Activated T-helper 17 cell treated with anti-CD3 and anti-CD28 coated beads, Interleukin-2, amount 50 U/mL, for 72 hours (primary cell): ENCODE results near the gene TBX15. TPM values are rescaled to one million over a fixed set of nuclear protein-coding genes. Genes with fewer than 3 reads are reported as not detected.

Experiments
- ATAC-seq: fragments of 150-1000 bp; cut with Tn5 transposase; replicated peaks from 2 replicates; pipeline ENCODE4 v1.10.0; 2021; ENCODE audit warnings: mild to moderate bottlenecking, moderate library complexity
- H3K27ac Mint-ChIP-seq: one replicate; pipeline ENCODE4 v1.8.0; 2022; ENCODE audit warnings: mixed read lengths
- H3K27me3 Mint-ChIP-seq: one replicate; pipeline ENCODE4 v1.8.0; 2022; ENCODE audit warnings: mixed read lengths
- H3K36me3 Mint-ChIP-seq: one replicate; pipeline ENCODE4 v1.8.0; 2022; ENCODE audit warnings: low read depth, mild to moderate bottlenecking, mixed read lengths
- H3K4me1 Mint-ChIP-seq: one replicate; pipeline ENCODE4 v1.8.0; 2022; ENCODE audit warnings: mixed read lengths
- H3K4me3 Mint-ChIP-seq: one replicate; pipeline ENCODE4 v1.8.0; 2022; ENCODE audit warnings: mild to moderate bottlenecking, mixed read lengths
- H3K9me3 Mint-ChIP-seq: one replicate; pipeline ENCODE4 v1.8.0; 2022; ENCODE audit warnings: mixed read lengths
- total RNA-seq, 2 donors: library from RNA; stranded (reverse); gene quantifications; one replicate each; pipeline ENCODE4 v1.2.3, GENCODE V29; 2022

TBX15 gene
- not detected for total RNA-seq

- Mint-ChIP-seq H3K4me1 (no peaks in the 10 kb centered on the region), H3K4me3 (peak within 1 kb of the TSS; percentile 42), H3K9me3 (peaks cover 2% of the 10 kb centered on the region), H3K27ac (no peak within 1 kb of the TSS), H3K36me3 (peaks cover 26% of the 10 kb centered on the region), H3K27me3 (peaks cover 79% of the 10 kb centered on the region)
- ATAC-seq: no peak
Measured at GRCh38 chr1:118988186-118989005, at the start of gene TBX15. TBX15 (minus strand) TSS chr1:118988343; CDS start chr1:118987795, 548 bp downstream.

DNA sequence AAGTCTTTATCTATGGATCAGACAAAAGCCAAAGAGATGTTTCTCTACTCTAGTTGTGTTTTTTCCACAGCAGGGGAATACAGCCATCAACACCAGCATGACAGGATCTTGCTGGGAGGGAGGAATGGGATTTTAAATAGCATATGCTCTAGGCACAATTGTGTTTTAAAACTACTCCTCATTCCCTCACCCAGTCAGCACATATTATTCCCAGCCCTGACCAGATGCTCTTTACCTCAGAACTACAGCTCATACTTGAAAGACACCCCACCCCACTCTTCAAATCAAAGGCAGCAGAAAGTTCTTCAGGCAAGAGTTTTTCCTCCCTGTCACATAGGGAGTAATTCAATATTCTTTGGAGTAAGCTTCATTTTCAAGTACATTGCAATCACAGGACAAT is 46.2 kb upstream of the TBX15 start:
- no peak overlapping the region for H3K27ac Mint-ChIP-seq
- peaks cover 91% of the 10 kb centered on the region for H3K36me3 Mint-ChIP-seq
- H3K27me3 Mint-ChIP-seq: no peaks in the 10 kb centered on the region
- ATAC-seq: no peak
- no peaks in the 10 kb centered on the region for H3K4me1 Mint-ChIP-seq
- H3K9me3 Mint-ChIP-seq: peaks cover 4% of the 10 kb centered on the region
- H3K4me3 Mint-ChIP-seq: no peak overlapping the region

- Mint-ChIP-seq H3K9me3 (peaks cover 4% of the 10 kb centered on the region), H3K4me3 (no peak overlapping the region), H3K27me3 (no peaks in the 10 kb centered on the region), H3K36me3 (peaks cover 80% of the 10 kb centered on the region), H3K27ac (no peak overlapping the region), H3K4me1 (no peaks in the 10 kb centered on the region)
- no peak for ATAC-seq
Measured at GRCh38 chr1:119032986-119033385, 44.8 kb upstream of the TBX15 start.

- no peak for ATAC-seq
- Mint-ChIP-seq H3K4me1 (no peaks in the 10 kb centered on the region), H3K9me3 (peaks cover 9% of the 10 kb centered on the region), H3K4me3 (no peak overlapping the region), H3K36me3 (peaks cover 34% of the 10 kb centered on the region), H3K27me3 (no peaks in the 10 kb centered on the region), H3K27ac (no peak overlapping the region)
Measured at GRCh38 chr1:119027759-119028158, 39.6 kb upstream of the TBX15 start.

GRCh38 chr1:119026956-119027355 is 38.8 kb upstream of the TBX15 start:
- peaks cover 26% of the 10 kb centered on the region for H3K36me3 Mint-ChIP-seq
- H3K27ac Mint-ChIP-seq: no peak overlapping the region
- H3K4me3 Mint-ChIP-seq: no peak overlapping the region
- H3K4me1 Mint-ChIP-seq: no peaks in the 10 kb centered on the region
- no peaks in the 10 kb centered on the region for H3K27me3 Mint-ChIP-seq
- no peak for ATAC-seq
- H3K9me3 Mint-ChIP-seq: peaks cover 9% of the 10 kb centered on the region

DNA sequence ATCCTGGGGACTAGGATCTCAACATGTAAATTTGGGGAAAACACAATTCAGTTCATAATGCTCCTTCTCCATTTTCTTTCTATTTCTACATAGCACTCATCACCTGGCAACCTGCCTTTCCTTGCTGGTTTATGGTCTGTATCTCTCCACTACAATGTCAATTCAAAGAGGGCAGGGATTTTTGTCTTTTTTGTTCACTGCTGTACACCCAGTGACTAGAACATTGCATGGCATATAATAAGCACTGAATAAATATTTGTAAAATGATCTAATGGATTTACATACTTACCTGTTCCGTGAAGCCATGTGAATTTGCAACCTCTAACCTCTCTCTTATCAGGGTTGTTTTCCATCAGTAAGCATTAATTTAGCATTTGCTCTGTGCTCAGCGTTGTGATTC is 27.4 kb upstream of the TBX15 start:
- Mint-ChIP-seq H3K4me3 (no peak overlapping the region), H3K27me3 (peaks cover 13% of the 10 kb centered on the region)
- no peak for ATAC-seq

DNA sequence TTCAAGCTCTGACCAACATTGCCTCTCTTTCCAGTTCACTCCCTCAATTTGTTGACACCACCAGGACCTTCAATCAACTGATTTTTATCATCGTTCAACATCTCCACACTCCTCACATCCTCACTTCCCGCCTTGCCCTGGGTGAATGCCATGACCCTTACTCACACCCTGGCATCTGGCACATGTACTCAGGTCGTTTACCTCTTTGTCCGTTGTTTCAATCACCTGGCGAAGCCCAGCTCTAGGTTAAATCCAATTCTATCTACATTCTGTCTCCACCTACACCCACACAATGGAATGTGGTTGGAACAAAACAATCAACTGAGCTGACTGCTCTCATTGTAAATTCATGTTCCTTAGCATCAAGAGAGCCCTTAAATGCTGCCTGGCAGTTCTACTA is 24.2 kb upstream of the TBX15 start:
- H3K4me3 Mint-ChIP-seq: no peak overlapping the region
- ATAC-seq: no peak
- H3K27me3 Mint-ChIP-seq: peaks cover 33% of the 10 kb centered on the region
- no peak overlapping the region for H3K27ac Mint-ChIP-seq
- H3K4me1 Mint-ChIP-seq: no peaks in the 10 kb centered on the region
- H3K36me3 Mint-ChIP-seq: peaks cover 10% of the 10 kb centered on the region
- peaks cover 10% of the 10 kb centered on the region for H3K9me3 Mint-ChIP-seq

More for the DNA sequence above, 27.4 kb upstream of the TBX15 start:
- peaks cover 22% of the 10 kb centered on the region for H3K9me3 Mint-ChIP-seq
- no peak overlapping the region for H3K27ac Mint-ChIP-seq
- H3K4me1 Mint-ChIP-seq: no peaks in the 10 kb centered on the region
- peaks cover 25% of the 10 kb centered on the region for H3K36me3 Mint-ChIP-seq

DNA sequence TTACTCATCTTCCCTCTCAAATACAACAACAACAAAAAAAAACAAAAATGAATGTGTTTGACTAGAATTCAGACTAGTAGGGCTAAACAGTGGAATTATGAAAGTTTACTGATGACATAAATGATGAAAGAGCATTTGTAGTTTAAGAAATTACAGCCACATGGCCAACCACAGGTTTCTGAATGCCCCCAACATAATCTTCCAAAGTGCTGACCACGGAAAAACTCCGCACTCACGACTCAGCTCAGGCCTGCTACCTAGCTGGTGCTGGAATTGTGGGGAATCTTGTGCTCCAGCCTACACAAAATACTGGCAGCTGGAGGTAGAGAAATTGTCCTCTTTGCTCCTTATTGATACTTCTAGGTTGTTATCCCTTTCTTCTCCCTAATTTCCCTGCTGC is 23.6 kb upstream of the TBX15 start:
- Mint-ChIP-seq H3K4me1 (no peaks in the 10 kb centered on the region), H3K9me3 (peaks cover 10% of the 10 kb centered on the region), H3K4me3 (no peak overlapping the region), H3K27ac (no peak overlapping the region), H3K27me3 (peaks cover 33% of the 10 kb centered on the region), H3K36me3 (peaks cover 10% of the 10 kb centered on the region)
- no peak for ATAC-seq

GRCh38 chr1:119011116-119011515 is 23.0 kb upstream of the TBX15 start:
- ATAC-seq: no peak
- Mint-ChIP-seq H3K4me3 (no peak overlapping the region), H3K9me3 (peaks cover 10% of the 10 kb centered on the region), H3K36me3 (peaks cover 15% of the 10 kb centered on the region), H3K27me3 (peaks cover 37% of the 10 kb centered on the region), H3K27ac (no peak overlapping the region), H3K4me1 (no peaks in the 10 kb centered on the region)

GRCh38 chr1:119010201-119010600 is 22.1 kb upstream of the TBX15 start:
- Mint-ChIP-seq H3K27me3 (peaks cover 44% of the 10 kb centered on the region), H3K27ac (no peak overlapping the region), H3K4me1 (no peaks in the 10 kb centered on the region), H3K4me3 (no peak overlapping the region), H3K36me3 (peaks cover 20% of the 10 kb centered on the region), H3K9me3 (peaks cover 14% of the 10 kb centered on the region)
- ATAC-seq: no peak

- ATAC-seq: no peak
- peaks cover 20% of the 10 kb centered on the region for H3K36me3 Mint-ChIP-seq
- no peaks in the 10 kb centered on the region for H3K4me1 Mint-ChIP-seq
- H3K27me3 Mint-ChIP-seq: peaks cover 47% of the 10 kb centered on the region
- H3K27ac Mint-ChIP-seq: no peak overlapping the region
- H3K9me3 Mint-ChIP-seq: peaks cover 7% of the 10 kb centered on the region
- no peak overlapping the region for H3K4me3 Mint-ChIP-seq
Measured at GRCh38 chr1:119009312-119009655, 21.1 kb upstream of the TBX15 start.

- no peak overlapping the region for H3K27ac Mint-ChIP-seq
- peaks cover 20% of the 10 kb centered on the region for H3K36me3 Mint-ChIP-seq
- H3K27me3 Mint-ChIP-seq: peaks cover 53% of the 10 kb centered on the region
Measured at GRCh38 chr1:119008483-119009311, 20.6 kb upstream of the TBX15 start.

GRCh38 chr1:119007670-119008482 is 19.7 kb upstream of the TBX15 start:
- H3K27ac Mint-ChIP-seq: no peak overlapping the region
- no peak for ATAC-seq
- H3K27me3 Mint-ChIP-seq: peaks cover 60% of the 10 kb centered on the region
- peaks cover 6% of the 10 kb centered on the region for H3K9me3 Mint-ChIP-seq
- H3K4me3 Mint-ChIP-seq: peak overlapping the region; percentile 56
- H3K36me3 Mint-ChIP-seq: peaks cover 20% of the 10 kb centered on the region
- no peaks in the 10 kb centered on the region for H3K4me1 Mint-ChIP-seq

More at GRCh38 chr1:119008483-119009311, 20.6 kb upstream of the TBX15 start:
- Mint-ChIP-seq H3K9me3 (peaks cover 7% of the 10 kb centered on the region), H3K4me1 (no peaks in the 10 kb centered on the region), H3K4me3 (peak overlapping the region; percentile 56)
- no peak for ATAC-seq

GRCh38 chr1:119007339-119007669 is 19.2 kb upstream of the TBX15 start:
- Mint-ChIP-seq H3K27ac (no peak overlapping the region), H3K9me3 (peaks cover 6% of the 10 kb centered on the region), H3K4me3 (no peak overlapping the region), H3K4me1 (no peaks in the 10 kb centered on the region), H3K27me3 (peaks cover 58% of the 10 kb centered on the region), H3K36me3 (peaks cover 20% of the 10 kb centered on the region)
- ATAC-seq: no peak
